GM12801 (cell line): ENCODE data around the gene TBC1D22B.

Experiments used
- TF ChIP-seq, protein P1 (sequence below): IDR thresholded peaks from one replicate; pipeline ENCODE4 v1.5.1; 2011; ENCODE audit warnings: control low read depth; ENCODE audit not compliant: insufficient read length; ENCODE audit errors: extremely low read depth

The TBC1D22B gene

DNA sequence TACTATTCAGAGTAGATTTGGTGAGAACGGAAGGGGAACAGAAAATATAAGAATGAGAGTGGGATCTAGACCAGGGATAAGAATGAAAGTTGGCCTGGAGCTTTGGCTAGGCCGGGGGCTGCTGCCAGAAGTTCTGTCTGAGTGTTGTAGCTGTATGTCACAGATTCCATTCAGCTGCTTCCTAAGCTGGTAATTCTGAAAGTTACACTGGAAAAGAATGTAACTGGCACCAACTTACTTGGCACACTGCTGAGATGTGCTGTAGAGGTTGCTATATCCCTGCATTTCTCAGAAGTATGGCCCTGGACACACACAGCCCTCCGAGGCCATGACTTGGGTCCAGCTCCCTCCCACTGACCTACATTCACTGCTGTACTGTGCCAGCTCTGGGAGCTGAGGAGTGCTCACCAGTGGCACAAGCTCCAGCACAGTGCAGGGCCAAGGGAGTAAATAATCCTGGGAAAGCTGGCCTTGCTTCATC lies 26.1 kb downstream of the TBC1D22B start:
- TF ChIP-seq, protein P1, sequence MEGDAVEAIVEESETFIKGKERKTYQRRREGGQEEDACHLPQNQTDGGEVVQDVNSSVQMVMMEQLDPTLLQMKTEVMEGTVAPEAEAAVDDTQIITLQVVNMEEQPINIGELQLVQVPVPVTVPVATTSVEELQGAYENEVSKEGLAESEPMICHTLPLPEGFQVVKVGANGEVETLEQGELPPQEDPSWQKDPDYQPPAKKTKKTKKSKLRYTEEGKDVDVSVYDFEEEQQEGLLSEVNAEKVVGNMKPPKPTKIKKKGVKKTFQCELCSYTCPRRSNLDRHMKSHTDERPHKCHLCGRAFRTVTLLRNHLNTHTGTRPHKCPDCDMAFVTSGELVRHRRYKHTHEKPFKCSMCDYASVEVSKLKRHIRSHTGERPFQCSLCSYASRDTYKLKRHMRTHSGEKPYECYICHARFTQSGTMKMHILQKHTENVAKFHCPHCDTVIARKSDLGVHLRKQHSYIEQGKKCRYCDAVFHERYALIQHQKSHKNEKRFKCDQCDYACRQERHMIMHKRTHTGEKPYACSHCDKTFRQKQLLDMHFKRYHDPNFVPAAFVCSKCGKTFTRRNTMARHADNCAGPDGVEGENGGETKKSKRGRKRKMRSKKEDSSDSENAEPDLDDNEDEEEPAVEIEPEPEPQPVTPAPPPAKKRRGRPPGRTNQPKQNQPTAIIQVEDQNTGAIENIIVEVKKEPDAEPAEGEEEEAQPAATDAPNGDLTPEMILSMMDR = no peak

DNA sequence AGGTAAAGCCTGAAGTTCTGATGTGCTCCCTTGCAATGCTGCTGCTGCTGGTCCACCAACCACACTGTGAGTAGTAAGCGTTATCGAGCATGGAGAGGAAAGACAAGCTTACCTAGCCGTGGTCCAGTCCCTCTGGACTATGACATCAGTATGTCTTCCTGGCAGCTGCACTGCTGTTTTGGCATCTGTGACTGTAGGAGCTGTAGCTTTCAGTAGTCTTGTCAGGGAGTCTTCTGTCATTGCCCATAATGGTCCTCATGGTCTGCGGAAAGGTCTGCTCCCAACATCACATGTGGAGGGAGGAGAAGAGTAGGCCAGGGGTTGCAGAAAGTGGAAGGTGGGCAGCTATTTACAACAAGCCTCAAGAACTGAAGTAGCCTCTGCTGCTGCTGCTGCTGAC lies 27.2 kb downstream of the TBC1D22B start:
- TF ChIP-seq, protein P1 = no peak

DNA sequence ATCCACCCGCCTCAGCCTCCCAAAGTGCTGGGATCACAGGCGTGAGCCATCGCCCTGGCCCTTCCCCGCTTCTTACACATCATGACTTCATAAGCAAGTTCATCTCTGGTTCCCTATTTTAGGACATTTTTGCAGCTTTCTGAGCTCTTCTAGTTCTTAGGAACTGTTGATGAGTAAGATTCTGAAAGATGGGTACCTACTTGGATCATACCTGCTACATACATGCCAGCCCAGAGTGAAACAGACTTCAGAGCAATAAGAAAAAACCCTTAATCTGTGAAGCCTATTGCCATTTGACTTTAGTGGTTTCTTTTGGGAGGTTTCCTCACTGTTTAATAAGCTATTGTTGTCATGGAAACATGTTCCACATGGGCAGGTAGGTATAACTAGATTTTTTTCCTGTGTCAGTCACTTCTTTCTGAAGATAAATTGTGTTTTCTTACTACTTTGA lies 28.3 kb downstream of the TBC1D22B start:
- TF ChIP-seq, protein P1 = no peak

DNA sequence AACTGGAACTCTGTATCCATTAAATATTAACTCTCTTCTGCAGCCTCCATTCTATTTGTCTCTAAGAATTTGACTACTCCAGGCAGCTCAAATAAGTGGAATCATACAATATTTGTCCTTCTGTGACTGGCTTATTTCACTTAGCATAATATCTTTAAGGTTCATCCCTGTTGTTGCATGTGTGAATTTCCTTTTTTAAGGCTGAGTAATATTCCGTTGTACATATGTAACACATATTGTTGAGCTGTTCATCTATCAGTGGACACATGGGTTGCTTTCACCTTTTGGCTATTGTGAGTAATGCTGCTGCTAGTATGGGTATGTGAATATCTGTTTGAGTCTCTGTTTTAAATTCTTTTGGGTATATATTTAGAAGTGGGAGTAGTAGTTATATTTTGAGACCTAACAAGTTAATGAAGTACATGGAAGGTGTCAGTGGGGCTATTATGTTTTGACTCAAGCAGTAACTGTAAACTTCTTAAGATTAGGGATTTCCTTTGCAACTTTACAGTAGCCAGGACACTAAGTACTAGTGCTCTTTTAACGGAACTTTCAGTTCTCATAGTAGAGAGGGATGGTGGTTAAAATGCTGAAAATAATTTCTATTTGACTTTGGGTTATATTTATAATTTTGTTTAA lies 30.1 kb downstream of the TBC1D22B start:
- TF ChIP-seq, protein P1 = no peak

DNA sequence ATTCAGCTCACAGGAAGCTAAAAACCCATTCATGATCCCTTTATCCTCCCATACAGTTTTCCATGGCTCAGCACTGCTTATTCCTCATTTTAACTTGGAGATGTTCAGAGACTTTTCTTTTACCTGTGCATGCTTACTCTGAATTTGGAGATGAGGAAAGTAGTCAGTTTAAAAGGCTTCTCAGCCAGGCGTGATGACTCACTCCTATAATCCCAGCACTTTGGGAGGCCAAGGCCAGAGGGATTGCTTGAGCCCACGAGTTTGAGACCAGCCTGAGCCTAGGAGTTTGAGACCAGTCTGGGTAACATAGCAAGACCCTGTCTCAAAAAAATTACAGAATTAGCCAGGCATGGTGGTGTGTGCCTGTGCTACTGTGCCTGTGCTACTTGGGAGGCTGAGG lies 30.7 kb downstream of the TBC1D22B start:
- TF ChIP-seq, protein P1 = no peak

DNA sequence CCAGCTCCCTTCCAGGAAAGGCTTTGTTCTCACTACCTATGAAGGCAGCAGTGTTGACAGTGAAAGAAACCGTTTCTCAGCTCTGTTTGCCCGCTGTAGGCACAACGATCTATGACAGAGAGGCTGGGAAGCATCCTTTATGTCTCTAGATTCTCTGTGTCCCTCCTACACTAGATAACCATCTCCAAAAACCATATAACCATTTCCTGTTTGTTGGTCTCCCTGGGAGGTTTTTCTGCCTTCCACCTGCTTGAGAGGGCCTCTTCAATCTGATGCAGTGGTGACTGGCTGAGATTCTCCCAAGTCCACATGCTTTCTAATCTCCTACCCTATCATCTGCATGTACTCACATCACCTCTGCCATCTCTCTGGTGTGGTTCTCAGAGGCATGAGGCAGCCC lies 32.4 kb downstream of the TBC1D22B start:
- TF ChIP-seq, protein P1 = no peak

DNA sequence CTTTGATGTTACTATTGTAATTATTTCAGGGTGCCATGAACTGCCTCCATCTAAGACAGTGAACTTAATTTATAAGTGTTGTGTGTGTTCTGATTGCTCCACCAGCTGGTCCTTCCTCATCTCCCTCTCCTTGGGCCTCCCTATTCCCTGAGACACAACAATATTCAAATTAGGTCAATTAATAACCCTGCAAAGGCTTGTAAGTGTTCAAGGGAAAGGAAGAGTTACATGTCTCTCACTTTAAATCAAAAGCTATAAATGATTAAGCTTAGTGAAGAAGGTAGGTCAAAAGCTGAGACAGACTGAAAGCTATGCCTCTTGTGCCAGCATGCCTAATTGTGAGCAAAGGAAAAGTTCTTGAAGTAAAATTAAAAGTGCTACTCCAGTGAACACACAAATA lies 35.9 kb downstream of the TBC1D22B start:
- TF ChIP-seq, protein P1 = no peak
